ENCODE measurements around the gene WNT4. TPM values are rescaled to one million over a fixed set of nuclear protein-coding genes. Genes with fewer than 3 reads are reported as not detected.

WNT4 gene
- total and polyA plus RNA-seq, 2 of the 8 experiments (the other 6 are each of a cell fraction or from before 2014, with no cell fraction given) = 1.3 to 6.6 TPM

- TF ChIP-seq CHD7 (IDR thresholded peaks at IDR 0.05; ENCODE audit: insufficient replicate concordance, low read length) (no peak), SUZ12 (IDR thresholded peaks at IDR 0.05; ENCODE audit: low read length) (no peak), YY1 (IDR thresholded peaks at IDR 0.05; ENCODE audit: low read depth, low read length) (no peak), HDAC2 (IDR thresholded peaks at IDR 0.05; ENCODE audit: borderline replicate concordance in 1 of 2, low read depth in 2 of 2, low read length in 2 of 2) (no peak), SIRT6 (IDR thresholded peaks at IDR 0.05; ENCODE audit: low read length) (no peak), TCF12 (IDR thresholded peaks at IDR 0.05; ENCODE audit: low read depth, low read length) (no peak)
These were observed 46.7 kb upstream of the WNT4 start (continued) for GRCh38 chr1:22189619-22190018.
